ENCODE results near the gene CERCAM.

DNA sequence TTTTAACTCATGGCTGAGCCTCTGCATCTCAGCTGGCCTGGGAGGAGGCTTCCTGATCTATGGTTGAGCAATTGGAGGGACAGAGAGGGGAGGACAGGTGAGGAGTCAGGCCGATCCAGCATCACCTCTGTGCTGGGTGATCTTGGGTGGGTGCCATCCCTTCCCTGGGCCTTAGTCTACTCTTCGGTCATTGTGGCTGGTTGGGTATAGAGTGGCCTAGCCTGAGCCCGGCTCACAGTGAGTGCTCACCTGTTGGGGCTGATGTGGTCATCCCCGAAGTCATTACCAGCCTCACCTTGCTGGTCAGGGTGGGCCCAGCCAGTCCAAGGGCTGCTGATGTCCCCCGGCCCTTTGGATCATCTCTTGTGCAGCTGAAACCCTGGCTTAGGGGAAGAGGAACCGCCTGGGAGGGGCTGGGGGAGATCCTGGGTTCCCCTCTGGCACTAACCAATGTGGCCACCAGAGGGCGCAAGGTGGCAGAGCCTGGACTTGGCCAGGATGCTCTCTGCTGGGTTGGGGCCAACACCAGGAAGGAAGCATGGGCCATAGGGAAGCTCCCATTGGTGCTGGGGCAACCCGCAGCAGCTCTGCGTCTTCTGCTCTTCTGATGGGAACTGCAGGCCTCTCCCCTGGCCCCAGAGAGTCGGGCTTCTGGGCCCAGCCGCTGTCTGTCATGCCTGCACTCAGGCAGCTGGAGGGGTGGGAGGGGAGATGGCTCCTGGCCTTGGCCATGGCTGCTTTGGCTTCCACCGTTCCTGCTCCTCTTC lies 17.9 kb downstream of the CERCAM start:
- TF ChIP-seq, protein P1, sequence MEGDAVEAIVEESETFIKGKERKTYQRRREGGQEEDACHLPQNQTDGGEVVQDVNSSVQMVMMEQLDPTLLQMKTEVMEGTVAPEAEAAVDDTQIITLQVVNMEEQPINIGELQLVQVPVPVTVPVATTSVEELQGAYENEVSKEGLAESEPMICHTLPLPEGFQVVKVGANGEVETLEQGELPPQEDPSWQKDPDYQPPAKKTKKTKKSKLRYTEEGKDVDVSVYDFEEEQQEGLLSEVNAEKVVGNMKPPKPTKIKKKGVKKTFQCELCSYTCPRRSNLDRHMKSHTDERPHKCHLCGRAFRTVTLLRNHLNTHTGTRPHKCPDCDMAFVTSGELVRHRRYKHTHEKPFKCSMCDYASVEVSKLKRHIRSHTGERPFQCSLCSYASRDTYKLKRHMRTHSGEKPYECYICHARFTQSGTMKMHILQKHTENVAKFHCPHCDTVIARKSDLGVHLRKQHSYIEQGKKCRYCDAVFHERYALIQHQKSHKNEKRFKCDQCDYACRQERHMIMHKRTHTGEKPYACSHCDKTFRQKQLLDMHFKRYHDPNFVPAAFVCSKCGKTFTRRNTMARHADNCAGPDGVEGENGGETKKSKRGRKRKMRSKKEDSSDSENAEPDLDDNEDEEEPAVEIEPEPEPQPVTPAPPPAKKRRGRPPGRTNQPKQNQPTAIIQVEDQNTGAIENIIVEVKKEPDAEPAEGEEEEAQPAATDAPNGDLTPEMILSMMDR (conservative IDR thresholded peaks at IDR 0.05; ENCODE audit: low read depth in 2 of 2) = peak; percentile 93 to 99
- TF ChIP-seq POLR2AphosphoS5 (IDR thresholded peaks at IDR 0.05; ENCODE audit: low read depth) (no peak), EZH2 (IDR thresholded peaks at IDR 0.05; ENCODE audit: low read depth, unreplicated experiment) (no peak), CREB1 (CRISPR knock-in tag; IDR thresholded peaks at IDR 0.05; ENCODE audit: low read depth) (no peak), EZH2phosphoT487 (IDR thresholded peaks at IDR 0.05; ENCODE audit: unreplicated experiment) (no peak), ZNF114 (CRISPR knock-in tag; IDR thresholded peaks at IDR 0.05) (no peak), ZNF331 (CRISPR knock-in tag; IDR thresholded peaks at IDR 0.05; ENCODE audit: low read depth) (no peak)
- TF ChIP-seq, protein P2, sequence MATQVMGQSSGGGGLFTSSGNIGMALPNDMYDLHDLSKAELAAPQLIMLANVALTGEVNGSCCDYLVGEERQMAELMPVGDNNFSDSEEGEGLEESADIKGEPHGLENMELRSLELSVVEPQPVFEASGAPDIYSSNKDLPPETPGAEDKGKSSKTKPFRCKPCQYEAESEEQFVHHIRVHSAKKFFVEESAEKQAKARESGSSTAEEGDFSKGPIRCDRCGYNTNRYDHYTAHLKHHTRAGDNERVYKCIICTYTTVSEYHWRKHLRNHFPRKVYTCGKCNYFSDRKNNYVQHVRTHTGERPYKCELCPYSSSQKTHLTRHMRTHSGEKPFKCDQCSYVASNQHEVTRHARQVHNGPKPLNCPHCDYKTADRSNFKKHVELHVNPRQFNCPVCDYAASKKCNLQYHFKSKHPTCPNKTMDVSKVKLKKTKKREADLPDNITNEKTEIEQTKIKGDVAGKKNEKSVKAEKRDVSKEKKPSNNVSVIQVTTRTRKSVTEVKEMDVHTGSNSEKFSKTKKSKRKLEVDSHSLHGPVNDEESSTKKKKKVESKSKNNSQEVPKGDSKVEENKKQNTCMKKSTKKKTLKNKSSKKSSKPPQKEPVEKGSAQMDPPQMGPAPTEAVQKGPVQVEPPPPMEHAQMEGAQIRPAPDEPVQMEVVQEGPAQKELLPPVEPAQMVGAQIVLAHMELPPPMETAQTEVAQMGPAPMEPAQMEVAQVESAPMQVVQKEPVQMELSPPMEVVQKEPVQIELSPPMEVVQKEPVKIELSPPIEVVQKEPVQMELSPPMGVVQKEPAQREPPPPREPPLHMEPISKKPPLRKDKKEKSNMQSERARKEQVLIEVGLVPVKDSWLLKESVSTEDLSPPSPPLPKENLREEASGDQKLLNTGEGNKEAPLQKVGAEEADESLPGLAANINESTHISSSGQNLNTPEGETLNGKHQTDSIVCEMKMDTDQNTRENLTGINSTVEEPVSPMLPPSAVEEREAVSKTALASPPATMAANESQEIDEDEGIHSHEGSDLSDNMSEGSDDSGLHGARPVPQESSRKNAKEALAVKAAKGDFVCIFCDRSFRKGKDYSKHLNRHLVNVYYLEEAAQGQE (IDR thresholded peaks at IDR 0.05; ENCODE audit: unreplicated experiment) = no peak
- TF ChIP-seq, protein P3, sequence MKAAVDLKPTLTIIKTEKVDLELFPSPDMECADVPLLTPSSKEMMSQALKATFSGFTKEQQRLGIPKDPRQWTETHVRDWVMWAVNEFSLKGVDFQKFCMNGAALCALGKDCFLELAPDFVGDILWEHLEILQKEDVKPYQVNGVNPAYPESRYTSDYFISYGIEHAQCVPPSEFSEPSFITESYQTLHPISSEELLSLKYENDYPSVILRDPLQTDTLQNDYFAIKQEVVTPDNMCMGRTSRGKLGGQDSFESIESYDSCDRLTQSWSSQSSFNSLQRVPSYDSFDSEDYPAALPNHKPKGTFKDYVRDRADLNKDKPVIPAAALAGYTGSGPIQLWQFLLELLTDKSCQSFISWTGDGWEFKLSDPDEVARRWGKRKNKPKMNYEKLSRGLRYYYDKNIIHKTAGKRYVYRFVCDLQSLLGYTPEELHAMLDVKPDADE (IDR thresholded peaks at IDR 0.05) = no peak
